ENCODE results near the gene RRP8.

The RRP8 gene

DNA sequence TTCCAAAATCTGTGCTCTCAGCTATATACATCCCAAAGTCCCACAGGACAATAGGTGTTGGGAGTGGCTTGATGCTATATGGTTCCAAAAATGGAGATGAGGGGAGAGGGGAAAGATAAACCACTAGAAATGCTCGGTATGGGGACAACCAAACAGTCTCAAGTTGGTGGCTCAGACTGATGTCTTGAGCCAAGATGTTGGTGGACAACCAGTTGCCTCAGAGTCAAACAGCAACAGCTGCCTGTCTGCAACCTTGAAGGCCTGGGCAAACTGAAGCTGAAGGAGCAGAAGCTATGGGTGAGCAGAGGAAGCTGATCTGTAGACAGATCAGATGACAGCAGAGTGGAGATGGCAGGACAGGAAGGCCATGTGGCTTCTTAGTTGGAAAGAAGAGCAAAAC is 4.0 kb downstream of the RRP8 start:
- DNase-seq = no peak

DNA sequence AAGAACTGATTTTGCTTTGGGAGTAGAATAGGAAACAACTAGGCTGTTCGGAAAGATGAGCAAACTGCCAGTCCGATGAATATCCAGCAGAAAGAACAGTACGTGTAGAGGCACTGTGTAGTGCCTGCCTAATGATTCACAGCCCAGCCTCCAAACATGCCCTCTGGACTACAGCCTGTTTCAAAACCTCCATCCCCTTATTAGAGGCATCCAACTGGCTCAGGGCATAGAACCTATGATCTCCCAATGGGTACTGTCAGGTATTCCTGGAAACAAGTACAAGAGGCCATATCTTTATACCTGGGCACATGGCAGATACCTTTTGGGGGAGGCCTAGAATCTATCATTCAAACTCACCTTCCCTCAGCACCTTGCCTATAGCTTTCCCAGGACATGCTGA is 4.9 kb downstream of the RRP8 start:
- DNase-seq = no peak

DNA sequence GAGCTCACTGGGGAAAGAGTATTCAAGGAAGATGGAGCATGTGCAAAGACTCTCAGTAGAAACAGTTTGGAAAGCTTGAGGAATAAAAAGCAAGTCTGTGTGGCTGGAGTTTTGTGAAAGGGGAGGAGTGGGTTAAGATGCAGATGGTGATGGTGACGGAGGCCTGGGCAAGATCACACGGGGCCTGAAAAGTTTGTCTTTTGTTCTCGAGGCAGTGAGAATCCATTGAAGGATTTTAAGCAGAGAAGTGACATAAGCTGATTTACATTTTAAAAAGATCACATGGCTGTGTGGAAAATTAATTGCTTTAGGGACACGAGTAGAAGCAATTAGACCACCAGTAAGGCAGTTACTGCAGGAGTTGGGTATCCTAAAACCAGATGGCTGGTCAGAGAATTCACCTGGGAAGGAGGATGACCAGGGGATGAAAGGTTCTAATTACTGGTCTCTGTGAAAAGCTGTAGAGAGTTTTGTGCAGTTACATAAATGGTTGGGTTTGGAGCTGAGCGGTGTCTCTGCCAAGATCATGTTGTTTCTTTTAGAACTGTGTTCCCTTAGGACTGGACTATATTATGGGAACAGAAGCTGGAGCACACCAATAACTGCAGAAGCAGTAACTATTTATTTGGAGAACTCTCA is 7.1 kb downstream of the RRP8 start:
- no peak for DNase-seq

DNA sequence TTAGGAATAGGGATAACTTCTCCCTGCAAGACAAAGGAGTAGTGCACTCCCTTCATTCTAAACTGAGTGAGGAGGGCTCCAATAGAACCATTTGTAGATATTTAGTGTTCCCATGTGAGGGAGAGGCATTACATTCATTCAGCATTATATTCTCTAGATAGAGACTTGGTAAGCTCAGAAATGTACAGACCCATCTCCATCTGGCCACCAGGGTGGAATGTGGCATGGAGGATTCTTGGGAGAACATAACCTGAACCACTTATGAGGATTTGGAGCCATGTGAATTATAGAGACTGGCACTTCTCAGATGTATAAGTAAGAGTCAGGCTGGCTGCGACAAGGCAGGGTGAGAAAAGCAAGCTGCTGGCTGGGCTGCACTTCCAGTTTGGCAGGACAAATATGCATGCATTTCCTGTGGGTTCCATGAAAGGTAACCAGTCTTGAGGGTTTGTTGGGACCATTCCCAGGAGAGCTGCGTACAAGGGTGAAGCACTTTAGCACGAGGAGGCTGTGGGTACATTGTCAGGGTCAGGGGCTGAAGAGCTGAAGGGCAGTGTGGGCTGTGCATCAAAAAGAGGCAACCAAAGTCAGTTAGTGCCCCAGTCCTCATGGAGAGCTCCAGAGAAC is 9.2 kb downstream of the RRP8 start:
- no peak for DNase-seq

- no peak for DNase-seq
These were observed 15.4 kb downstream of the RRP8 start for GRCh38 chr11:6588018-6588417.

DNA sequence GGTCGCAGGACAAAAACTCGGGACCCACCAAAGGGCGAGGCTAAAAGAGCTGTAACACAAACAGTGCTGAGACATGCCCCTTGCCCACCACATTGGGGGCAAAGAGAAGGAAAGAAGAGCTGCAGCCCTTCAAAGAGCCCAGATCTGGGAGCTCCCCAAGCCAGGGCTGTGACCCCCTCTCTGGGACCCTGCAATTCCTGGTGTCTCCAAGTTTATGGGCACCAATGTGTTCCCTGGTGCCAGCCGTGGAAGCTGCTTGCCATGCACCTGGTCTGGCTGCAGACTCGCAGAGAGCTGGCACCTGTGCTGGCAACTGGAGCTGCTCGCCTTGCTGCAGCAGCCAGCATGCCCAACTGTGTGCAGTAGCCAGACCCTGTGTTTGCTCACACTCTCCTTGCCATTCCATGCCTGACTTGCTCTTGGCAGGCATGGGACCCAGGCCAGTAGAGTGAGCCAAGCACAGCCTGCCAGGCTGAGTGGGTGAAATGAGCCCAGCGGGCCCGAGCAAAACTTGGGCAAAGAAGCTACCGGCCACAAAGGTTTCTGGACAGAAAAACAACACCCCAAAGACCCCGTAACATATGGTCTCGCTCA is 16.0 kb downstream of the RRP8 start:
- no peak for DNase-seq

DNA sequence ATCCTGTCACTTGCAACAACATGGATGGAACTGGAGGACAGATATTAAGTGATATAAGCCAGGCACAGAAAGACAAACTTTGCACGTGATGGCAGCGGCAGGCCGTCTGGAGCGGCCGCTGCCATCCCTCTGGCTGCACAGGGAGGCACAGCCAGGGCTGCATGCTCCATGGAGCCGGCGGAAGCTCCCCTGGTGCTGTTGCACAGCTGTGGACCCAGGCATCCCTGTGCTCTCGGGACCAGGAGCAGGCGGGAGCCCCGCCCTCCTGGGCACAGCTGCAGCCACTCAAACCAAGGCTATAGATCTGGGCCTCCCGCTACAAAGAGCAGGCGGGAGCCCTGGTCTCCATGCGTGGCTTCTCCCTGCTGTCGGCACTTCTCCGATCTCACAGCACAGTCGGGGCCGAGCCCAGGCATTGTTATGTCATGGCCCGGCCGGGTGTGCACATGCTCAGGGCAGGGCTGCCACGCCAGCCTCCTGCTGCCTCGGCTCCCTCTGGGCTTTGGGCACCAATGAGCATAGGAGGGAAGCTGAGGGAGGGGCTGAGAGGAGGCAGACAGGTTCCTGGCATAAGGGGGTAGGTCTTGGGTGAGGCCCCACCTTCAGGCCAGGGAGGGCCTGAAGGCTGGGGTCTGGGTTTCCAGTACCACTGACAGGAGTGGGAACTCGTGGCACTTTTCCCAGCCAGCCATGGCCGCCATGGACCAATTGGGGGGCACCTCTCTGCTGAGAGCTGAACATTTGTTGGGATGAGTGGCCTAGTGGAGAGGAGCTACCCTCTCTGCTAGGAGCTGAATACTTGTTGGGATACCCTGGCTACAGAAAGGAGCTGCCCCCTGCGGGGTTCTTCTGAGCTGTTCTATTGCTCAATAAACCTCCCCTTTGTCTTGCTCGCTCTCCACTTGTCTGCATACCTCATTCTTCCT is 16.7 kb downstream of the RRP8 start:
- no peak for DNase-seq

DNA sequence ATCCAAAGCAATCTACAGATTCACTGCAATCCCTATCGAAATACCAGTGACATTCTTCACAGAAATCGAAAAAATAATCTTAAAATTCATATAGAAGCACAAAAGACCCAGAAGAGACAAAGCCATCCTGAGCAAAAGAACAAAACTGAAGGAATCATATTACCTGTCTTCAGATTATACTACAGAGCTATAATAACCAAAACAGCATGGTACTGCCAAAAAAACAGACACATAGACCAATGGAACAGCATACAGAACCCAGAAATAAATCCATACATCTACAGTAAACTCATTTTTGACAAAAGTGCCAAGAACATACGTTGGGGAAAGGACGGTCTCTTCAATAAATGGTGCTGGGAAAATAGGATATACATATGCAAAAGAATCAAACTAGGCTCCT is 18.9 kb downstream of the RRP8 start:
- DNase-seq = no peak

- no peak for DNase-seq
These were observed 19.8 kb downstream of the RRP8 start for GRCh38 chr11:6583584-6583983.

DNA sequence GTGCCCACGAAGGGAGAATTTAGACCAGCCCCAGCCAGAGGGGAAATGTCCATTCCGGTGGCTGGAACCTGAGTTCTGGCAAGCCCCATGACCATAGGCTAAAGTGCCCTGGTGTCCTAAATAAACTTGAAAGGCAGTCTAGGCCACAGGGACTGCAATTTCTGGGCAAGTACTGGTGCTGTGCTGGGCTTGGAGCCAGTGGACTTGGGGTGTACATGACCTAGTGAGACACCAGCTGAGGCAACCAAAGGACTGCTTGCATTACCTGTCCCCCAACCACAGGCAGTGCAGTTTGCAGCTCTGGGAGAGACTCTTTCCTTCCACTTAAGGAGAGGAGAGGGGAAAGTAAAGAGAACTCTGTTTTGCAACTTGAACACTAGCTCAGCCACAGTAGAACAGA is 23.7 kb downstream of the RRP8 start:
- no peak for DNase-seq

GRCh38 chr11:6578134-6578533 is 25.3 kb downstream of the RRP8 start:
- no peak for DNase-seq

- DNase-seq = no peak
These were observed 26.7 kb downstream of the RRP8 start for GRCh38 chr11:6576471-6577373.

DNA sequence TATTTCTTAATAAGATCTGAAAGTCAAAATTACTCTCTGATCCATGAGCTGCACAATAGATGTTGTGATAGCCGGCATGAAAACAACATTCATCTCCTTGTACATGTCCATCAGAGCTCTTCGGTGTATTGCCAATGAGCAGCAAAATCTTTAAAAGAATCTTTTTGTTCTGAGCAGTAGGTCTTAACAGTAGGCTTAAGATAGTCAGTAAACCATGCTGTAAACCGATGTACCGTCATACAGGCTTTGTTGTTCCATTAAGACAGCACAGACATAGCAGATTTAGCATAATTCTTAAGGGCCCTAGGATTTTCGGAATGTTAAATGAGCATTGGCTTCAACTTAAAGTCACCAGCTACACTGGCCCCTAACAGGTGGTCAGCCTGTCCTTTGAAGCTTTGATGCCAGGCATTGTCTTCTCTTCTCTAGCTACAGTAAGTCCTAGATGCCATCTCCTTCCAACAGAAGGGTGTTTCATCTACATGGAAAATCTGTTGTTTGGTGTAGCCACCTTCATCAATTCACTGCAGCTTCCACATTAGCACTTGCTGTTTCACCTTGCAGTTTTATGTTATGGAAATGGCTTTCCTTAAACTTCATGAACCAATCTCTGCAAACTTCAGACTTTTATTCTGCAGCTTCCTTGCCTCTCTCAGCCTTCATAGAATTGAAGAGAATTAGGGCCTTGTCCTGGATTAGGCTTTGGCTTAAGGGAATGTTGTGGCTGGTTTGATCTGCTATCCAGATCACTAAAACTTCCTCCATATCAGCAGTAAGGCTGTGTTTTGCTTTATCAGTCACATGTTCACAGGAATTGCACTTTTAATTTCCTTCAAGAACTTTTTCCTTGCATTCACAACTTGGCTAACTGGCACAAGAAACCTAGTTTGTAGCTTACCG is 28.4 kb downstream of the RRP8 start:
- DNase-seq = no peak

DNA sequence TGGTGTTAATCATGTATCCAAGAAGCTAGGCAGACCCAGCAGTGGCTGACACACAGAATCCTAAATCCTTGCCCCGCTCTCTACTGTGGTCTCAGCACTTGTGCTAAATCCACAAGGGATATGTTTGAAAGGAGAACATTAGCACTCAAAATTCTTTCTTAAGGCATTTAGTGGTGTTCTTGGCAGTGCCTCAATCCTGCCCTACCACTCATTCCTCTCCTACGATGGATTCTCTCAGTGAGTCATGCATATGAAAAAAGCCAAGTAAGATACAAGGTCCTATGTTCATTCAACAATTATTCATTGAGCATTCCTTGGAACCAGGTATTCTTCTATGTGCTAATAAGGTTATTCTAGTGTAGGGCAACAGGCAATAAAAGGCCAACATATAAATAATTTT is 31.2 kb downstream of the RRP8 start:
- DNase-seq = no peak

DNA sequence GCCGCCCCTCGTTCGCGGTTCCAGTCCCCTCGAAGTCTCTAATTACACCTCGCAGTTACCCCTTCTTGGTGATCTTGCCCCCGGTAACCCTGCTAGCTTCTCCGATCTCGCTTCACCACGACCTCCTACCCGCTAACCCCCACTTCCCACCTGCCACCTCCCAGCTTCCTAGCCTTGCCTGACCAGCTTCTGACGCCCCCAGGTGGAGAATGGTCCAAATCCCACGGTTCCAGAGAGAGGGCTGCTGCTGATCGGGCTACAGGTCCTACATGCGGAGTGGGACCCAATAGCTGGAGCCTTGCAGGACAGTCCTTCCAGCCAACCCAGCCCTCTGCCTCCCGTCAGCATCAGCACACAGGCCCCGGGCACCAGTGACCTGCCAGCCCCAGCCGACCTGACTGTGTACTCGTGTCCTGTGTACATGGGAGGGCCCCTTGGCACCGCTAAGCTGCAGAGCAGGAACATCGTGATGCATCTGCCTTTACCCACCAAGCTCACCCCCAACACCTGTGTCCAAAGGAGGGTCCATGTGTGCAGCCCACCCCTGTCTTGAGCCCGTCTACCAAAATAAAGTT is 31.9 kb downstream of the RRP8 start:
- DNase-seq = no peak

DNA sequence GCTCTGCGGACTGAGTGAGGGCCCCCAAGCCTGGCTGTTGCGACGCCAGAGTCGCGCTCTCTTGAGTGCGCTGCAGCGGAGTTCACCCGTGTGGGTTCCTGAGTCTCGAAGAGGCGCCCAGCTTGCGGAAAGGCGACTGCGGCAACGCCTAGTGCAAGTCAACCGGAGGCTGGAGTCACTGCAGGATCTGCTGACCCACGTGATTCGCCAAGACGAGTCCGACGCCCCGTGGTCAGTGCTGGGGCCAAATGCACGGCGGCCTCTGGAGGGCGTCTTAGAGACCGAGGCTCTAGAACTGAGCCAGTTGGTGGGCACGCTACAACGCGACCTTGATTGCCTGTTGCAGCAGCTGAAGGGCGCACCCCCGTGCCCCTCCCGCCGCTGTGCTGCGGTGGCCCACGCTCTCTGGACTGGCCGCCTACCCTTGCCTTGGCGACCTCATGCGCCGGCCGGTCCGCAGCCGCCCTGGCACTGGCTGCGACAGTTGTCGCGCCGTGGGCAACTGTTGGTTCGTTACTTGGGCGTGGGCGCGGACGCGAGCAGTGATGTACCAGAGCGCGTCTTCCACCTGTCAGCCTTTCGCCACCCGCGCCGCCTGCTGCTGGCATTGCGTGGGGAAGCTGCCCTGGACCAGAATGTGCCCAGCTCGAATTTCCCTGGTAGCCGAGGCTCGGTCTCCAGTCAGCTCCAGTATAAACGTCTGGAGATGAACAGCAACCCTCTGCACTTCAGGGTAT is 32.6 kb downstream of the RRP8 start:
- DNase-seq = no peak

DNA sequence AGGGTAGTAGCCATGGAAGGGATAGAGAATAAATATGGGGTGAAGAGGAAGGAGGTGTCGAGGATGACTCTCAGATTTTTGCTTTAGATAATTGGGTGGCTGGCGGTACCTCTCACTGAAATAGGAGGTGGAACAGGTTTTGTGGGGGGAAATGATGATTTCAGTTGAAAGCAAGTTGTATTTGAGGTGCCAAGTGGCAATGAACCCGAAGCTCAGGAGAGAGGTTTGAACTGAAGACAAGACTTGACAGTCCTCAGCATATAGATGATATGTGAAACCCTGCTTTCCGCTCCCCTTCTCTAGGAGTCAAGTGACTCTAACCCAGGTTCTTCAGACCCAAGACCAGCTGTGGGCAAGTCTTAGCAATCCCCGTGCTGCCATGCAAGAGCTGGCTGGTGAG is 33.7 kb downstream of the RRP8 start:
- no peak for DNase-seq

DNA sequence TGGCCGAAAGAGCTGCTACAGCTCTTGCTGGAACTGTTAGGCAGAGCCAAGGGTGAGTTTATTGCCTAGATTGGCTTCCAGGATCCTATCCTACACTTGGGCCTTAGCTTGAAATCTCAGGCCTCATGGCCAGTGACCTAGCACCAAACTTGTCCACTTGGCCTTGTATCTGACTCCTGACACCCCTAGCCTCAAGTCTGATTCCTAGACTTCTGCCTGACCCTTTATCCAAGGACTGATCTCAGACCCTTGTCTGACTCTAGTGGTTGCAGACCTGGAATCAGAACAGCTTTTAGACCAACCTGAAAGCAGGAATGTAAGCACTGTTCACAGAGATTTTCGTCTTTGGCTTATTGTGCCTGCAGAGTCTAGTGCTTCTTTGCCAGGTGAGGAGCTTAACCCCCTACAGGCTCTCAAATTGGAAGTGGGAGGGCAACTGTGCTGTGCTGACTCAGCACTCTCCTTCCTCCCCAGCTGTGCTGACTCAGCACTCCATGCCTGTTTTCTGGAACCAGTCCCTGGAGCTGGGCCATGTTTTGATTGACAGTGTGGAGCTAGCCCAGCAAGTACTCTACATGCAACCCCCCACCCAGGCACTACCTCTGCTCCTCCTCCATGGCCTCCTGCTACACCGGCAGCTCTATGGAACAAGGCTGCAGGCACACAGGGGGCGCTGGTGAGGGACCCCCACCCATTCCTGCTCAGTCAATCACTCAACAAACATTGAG is 35.1 kb downstream of the RRP8 start:
- no peak for DNase-seq

DNA sequence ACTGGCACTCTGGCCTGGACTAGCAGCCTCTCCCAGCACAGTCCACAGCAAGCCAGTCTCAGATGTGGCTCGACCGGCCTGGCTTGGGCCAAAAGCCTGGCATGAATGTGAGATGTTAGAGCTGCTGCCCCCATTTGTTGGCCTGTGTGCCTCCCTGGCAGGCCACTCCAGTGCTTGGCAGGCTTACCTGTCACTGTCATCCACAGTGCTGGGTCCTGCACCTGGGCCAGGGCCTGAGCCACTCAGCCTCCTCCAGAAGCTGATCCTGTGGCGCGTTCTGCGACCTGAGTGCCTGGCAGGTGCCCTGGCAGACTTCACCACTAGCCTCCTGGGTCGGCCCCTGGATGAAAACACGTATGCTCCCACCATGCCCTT is 36.1 kb downstream of the RRP8 start:
- DNase-seq = no peak
